HepG2 (cell line): ENCODE results near the gene ATP2C2. TPM values are rescaled to one million over a fixed set of nuclear protein-coding genes. Genes with fewer than 3 reads are reported as not detected.

Experiments
- AGO1 ChIP-seq: fragments of 200-400 bp; formaldehyde crosslinking; IDR thresholded peaks from 2 replicates; pipeline ENCODE4 v1.6.1; 2017; ENCODE audit warnings: mild to moderate bottlenecking, low read depth, low read length, moderate library complexity; ENCODE audit not compliant: poor library complexity, severe bottlenecking
- CBX5 ChIP-seq: sonication (generic); formaldehyde crosslinking; IDR thresholded peaks from 2 replicates; pipeline ENCODE4 v1.4.0; 2020; ENCODE audit warnings: missing genetic modification reagents, borderline replicate concordance
- DMAP1 ChIP-seq: IDR thresholded peaks from 2 replicates; pipeline ENCODE4 v1.6.1; 2016
- GLMP ChIP-seq: sonication (generic); formaldehyde crosslinking; IDR thresholded peaks from 2 replicates; pipeline ENCODE4 v1.9.0; 2021; ENCODE audit warnings: missing genetic modification reagents, mild to moderate bottlenecking, borderline replicate concordance
- HOXA7 ChIP-seq: sonication (generic); formaldehyde crosslinking; IDR thresholded peaks from 2 replicates; pipeline ENCODE4 v1.8.1; 2022; ENCODE audit warnings: mild to moderate bottlenecking, missing genetic modification reagents, moderate library complexity
- ISL2 ChIP-seq: sonication (generic); formaldehyde crosslinking; IDR thresholded peaks from 2 replicates; pipeline ENCODE4 v1.5.0; 2020; ENCODE audit warnings: missing genetic modification reagents
- MBD4 ChIP-seq: IDR thresholded peaks from 2 replicates; pipeline ENCODE4 v1.6.1; 2012; ENCODE audit warnings: low read length, inconsistent platforms, borderline replicate concordance
- NFKBIZ ChIP-seq: IDR thresholded peaks from 2 replicates; pipeline ENCODE4 v1.6.1; 2018; ENCODE audit warnings: missing genetic modification reagents, missing compliant biosample characterization
- RNF219 ChIP-seq: sonication (generic); formaldehyde crosslinking; IDR thresholded peaks from 2 replicates; pipeline ENCODE4 v1.5.0; 2020; ENCODE audit warnings: mild to moderate bottlenecking, missing genetic modification reagents
- U2AF2 ChIP-seq: fragments of 200-400 bp; formaldehyde crosslinking; IDR thresholded peaks from 2 replicates; pipeline ENCODE4 v1.6.1; 2017; ENCODE audit warnings: low read depth, mild to moderate bottlenecking, low read length
- ZBTB2 ChIP-seq: sonication (generic); formaldehyde crosslinking; IDR thresholded peaks from 2 replicates; pipeline ENCODE4 v1.8.0; 2022; ENCODE audit warnings: low read depth, missing genetic modification reagents
- ZBTB43 ChIP-seq: sonication (generic); formaldehyde crosslinking; conservative IDR thresholded peaks from 2 replicates; pipeline ENCODE4 v1.4.0; 2020; ENCODE audit warnings: missing genetic modification reagents
- ZBTB46 ChIP-seq: sonication (generic); formaldehyde crosslinking; IDR thresholded peaks from 2 replicates; pipeline ENCODE4 v1.4.0; 2020; ENCODE audit warnings: mild to moderate bottlenecking, missing genetic modification reagents, borderline replicate concordance
- ZNF296 ChIP-seq: sonication (generic); formaldehyde crosslinking; conservative IDR thresholded peaks from 2 replicates; pipeline ENCODE4 v1.5.0; 2020; ENCODE audit warnings: mild to moderate bottlenecking, missing genetic modification reagents
- ZNF333 ChIP-seq: sonication (generic); formaldehyde crosslinking; IDR thresholded peaks from 2 replicates; pipeline ENCODE4 v1.4.0; 2020; ENCODE audit warnings: mild to moderate bottlenecking, missing genetic modification reagents, borderline replicate concordance
- ZNF546 ChIP-seq: sonication (generic); formaldehyde crosslinking; conservative IDR thresholded peaks from 2 replicates; pipeline ENCODE4 v1.8.1; 2023; ENCODE audit warnings: mild to moderate bottlenecking, missing genetic modification reagents
- ZNF781 ChIP-seq: sonication (generic); formaldehyde crosslinking; IDR thresholded peaks from 2 replicates; pipeline ENCODE4 v1.5.1; 2020; ENCODE audit warnings: borderline replicate concordance, mild to moderate bottlenecking, missing genetic modification reagents; ENCODE audit errors: not compliant biosample characterization
- polyA plus RNA-seq, 8 experiments: library from polyadenylated mRNA; depleted of rRNA in 3 of 8; stranded (reverse) in 7 of 8; unstranded in 1 of 8; fragments of >200 nt; fragmentation: Illumina TruSeq in 4 of 8; extraction: Trizol in 4 of 8; gene quantifications; 2 replicates each; pipeline versions ENCODE4 v1.2.1 to v1.2.3, GENCODE V29; 2011 to 2016; ENCODE audit warnings: low read depth in 4 of 8, missing spikeins in 1 of 8, mixed read lengths in 1 of 8; ENCODE audit not compliant: insufficient read depth in 1 of 8
- total RNA-seq, 5 experiments: library from RNA; depleted of rRNA; stranded (reverse); fragments of >200 nt; fragmentation: Illumina TruSeq; extraction: Trizol; gene quantifications; 2 replicates each; pipeline ENCODE4 v1.2.3, GENCODE V29; 2016; ENCODE audit warnings: low read depth in 1 of 5

The ATP2C2 gene
- total and polyA plus RNA-seq, 2 of the 13 experiments (the other 11 are each of a cell fraction or from before 2014, with no cell fraction given) = 0.07 TPM; not detected in 1

- TF ChIP-seq HOXA7 (CRISPR knock-in tag) (no peak), ZNF781 (CRISPR knock-in tag) (no peak), ISL2 (CRISPR knock-in tag) (peak; percentile 86), NFKBIZ (CRISPR knock-in tag) (peak; percentile 94; the same call in 1 of the 2 replicates), AGO1 (no peak), U2AF2 (no peak), GLMP (CRISPR knock-in tag) (no peak), ZBTB2 (CRISPR knock-in tag) (no peak), DMAP1 (CRISPR knock-in tag) (no peak), ZBTB43 (CRISPR knock-in tag) (peak; percentile 82), CBX5 (CRISPR knock-in tag) (peak; percentile 62; the same call in 1 of the 2 replicates), ZNF296 (CRISPR knock-in tag) (no peak), ZNF546 (no peak), RNF219 (CRISPR knock-in tag) (no peak), ZNF333 (CRISPR knock-in tag) (no peak), MBD4 (no peak), ZBTB46 (no peak)
Observed at GRCh38 chr16:84414789-84415326, 46.5 kb downstream of the ATP2C2 start (continued).
